GM19455 (cell line): ENCODE measurements around the gene SAMD1.
A peak's percentile ranks its signal among the peaks of the same experiment; 100 is the strongest.

Source experiments
- ATAC-seq: cut with Tn5 transposase; IDR thresholded peaks from one replicate; pipeline ENCODE4 v1.9.1; 2021; ENCODE audit not compliant: unreplicated experiment

SAMD1 gene

GRCh38 chr19:14113762-14114414 lies 23.3 kb upstream of the SAMD1 start:
- ATAC-seq = no peak

DNA sequence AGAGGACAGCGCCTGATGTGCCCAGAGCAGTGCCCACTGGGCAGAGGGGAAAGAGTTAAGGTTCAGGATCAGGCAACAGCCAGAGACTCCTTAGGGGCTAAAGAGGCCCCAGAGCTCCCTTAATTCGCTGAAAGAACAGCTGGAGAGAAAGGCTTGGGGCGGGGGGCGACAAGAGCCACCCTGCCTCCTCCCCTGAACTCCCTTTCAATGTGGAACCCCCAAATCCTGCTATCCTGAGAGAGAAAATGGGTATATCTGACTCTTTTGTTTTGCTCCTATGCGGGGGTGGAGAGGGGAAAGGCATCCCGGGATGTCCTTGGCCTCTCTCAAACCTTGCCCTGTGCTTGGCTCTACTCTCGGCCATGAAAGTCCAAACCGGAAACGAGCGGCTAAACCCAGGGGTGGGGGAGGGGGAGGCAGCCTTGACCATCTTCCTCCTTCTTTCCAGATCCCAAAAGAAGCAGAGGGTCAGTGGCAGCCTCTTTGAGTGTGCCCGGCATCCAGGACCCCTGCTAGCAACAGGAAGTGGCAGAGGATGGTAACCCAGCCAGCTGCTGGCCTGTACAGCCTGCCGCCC lies 22.3 kb upstream of the SAMD1 start:
- no peak for ATAC-seq

DNA sequence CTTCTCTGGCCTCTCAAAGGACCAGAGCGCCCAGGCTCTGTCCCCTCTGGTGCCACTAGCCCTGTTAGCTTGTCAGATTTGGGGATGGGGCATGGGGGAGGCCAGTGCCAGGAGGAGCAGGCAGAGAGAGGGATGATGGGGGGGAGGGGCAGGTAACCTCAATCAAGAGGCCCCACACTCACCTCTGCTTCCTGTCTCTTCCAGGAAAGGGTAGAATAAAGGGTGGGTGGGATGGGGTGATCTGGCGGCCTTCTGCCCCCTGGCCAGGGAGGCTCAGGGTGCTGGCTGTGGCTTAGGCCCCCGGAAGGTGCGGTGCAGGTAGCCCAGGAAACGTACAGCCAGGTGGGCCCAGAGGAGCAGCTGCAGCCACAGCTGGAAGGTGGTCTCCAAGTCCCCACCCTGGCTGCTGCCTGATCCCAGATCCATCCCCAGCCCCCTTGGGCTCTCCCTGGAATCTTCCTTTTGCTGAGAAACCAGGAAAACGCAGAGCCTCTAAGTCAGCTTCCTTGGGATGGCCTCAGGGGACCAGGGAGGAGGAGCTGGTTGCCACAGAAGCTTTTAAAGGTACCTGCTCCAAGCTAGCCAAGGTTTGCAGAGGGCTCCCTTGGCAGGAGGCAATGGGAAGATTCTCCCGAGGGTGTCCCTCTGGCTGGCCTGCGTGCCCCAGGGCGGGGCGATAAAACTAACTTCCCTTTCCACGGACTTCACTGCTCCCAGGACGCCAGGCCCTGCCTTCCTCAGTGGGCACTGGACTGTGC lies 21.7 kb upstream of the SAMD1 start:
- ATAC-seq = no peak

DNA sequence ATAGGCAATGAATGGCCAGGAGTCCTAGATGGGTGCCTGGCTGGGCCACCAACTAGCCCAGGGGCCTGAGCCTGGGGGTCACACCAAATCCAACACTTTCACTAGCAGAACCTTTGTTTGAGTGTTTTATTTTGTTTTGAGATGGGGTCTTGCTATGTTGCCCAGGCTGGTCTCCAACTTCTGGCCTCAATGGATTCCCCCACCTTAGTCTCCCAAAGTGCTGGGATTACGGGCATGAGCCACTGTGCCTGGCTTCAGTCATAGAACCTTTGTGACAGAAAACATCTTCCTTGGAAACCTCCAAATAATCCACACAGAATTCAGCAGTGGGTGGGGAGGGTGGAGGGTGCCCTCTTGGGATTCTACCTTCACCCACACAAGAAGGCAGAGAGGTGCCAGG lies 20.9 kb upstream of the SAMD1 start:
- no peak for ATAC-seq

DNA sequence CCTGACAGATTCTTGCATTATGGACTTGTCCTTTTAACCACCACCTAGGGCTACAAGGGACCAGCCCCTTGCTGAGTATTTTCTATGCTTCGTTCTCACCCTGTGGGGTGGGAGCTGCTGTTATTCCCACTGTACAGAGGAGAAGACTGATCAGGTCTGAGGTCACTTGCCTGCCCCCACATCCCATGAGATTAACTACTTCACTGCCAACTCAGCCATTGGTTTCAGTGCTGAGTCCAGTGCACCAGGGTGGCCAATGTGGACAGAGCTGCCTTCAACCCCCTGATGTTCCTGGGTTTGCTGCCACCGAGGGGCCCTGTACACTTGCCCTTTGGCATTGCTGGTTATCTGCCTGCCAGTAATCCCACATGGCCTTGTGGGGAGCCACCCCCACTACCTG lies 20.1 kb upstream of the SAMD1 start:
- ATAC-seq = no peak

DNA sequence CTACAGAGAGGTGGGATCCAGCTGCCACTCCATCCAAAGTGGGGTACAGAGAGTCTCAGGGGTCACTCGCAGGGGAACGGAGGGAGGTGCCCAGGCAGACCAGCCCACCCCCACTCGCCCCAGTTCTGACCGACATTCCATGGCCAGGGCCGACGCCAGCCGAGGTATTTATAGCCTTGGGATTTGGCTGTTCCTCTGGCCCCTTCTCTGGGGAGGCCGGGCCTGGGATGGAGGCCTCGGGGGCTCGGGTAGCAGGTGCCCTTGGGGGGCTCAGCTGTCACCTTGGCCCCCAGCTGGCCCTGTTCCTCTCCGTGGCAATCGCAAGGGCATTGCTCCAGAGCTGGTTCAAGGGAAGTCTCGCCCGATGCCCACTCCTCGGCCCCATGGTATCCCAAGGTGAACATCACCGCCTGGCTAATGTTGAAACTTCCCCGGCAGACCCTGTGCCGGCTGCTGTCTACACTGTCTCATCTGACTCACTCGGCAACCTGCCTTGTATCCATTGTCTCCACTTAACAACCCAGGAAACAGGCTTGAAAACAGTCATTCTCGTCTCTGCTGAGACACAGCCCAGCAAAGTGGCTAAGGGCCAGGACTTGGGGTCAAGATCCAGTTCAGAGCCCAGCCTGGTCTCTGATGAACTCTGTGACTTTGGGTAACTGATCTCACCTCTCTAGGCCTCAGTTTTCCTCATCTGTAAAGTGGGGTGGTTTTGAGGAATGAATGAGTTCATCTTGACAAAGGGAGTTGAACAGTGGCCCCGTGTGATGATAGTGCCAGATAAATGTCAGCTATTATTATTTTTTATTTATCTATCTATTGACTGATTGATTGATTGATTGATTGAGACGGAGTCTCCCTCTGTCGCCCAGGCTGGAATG lies 17.3 kb upstream of the SAMD1 start:
- ATAC-seq = no peak

DNA sequence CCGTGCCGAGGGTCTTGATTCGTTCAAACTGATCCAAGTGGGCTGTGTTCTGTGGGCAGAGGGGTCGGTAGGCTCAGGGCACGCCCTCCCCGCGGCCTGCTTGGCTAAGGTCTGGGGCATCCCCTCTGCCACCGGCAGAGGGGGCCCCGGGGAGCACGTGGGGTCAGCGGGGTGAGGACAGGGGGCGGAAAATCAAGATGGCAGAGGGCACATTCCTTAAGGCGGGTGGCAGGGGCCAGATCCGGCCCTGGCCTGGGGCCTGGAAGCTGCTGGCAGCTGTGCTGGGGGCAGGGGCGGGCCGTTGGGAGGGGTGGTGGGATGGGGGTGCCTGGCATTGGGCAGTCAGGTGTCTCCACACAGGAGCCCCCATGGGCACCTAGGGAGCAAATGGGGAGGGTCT lies 16.3 kb upstream of the SAMD1 start:
- no peak for ATAC-seq

DNA sequence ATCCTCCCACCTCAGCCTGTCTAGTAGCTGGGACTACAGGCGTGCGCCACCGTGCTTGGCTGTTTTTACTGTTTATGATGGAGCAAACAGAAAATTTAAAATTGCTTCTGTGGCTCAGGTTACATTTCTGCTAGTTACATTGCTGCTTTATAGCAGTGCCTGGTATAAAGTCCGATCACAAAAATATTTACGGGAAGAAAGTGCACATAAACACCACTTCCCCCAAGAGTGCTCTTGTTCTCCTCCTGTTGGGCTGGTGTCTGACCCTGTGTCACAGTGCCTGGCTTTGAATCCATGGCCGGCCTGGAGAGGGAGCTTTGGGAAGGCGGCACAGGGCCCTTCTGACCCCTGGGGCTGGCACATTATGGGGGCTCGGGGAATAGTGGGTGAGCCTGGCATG lies 15.1 kb upstream of the SAMD1 start:
- ATAC-seq = no peak

- no peak for ATAC-seq
These were observed 12.8 kb upstream of the SAMD1 start for GRCh38 chr19:14103310-14103709.

DNA sequence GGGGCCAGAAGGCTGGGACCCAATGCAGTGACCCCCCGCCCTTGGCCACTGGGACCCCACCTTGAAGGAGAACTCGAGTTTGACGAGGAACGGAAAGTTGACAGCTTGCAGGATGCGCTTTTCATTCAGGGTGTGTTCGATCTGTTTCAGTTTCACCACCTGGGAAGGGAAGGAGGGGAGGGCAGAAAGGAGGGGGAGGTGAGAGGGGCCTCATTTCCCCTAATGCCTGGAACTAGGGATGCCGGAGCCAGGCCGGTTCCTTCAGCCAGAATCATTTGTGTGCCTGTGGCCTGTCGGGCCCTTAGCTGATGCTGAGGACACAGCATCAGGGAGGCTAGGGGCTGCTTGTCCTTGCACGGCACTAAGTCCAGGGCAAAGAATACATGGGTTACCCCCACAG lies 12.2 kb upstream of the SAMD1 start:
- no peak for ATAC-seq

- ATAC-seq = no peak
These were observed 11.6 kb upstream of the SAMD1 start for GRCh38 chr19:14102102-14102696.

DNA sequence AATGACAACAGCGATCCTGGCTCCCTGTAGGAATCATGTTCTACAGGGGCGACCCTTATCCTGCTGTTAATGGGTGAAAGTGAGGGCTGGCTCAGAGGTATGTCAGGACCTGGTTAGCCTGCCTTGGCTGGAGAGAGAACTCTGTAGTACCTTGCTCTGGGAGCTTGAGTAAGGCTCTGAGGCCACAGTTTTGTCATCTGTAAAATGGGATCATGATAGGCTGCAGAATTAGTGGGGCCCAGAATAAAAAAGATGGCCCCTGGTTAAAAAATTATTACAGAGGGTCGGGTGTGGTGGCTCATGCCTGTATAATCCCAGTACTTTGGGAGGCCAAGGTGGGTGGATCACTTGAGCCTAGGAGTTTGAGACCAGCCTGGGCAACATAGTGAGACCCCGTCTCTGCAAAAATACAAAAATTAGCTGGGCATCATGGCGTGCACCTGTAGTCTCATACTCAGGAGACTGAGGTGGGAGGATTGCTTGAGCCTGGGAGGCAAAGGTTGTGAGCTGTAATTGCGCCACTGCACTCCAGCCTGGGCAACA lies 10.5 kb upstream of the SAMD1 start:
- ATAC-seq = no peak

- no peak for ATAC-seq
These were observed 7.1 kb upstream of the SAMD1 start for GRCh38 chr19:14097532-14098151.

DNA sequence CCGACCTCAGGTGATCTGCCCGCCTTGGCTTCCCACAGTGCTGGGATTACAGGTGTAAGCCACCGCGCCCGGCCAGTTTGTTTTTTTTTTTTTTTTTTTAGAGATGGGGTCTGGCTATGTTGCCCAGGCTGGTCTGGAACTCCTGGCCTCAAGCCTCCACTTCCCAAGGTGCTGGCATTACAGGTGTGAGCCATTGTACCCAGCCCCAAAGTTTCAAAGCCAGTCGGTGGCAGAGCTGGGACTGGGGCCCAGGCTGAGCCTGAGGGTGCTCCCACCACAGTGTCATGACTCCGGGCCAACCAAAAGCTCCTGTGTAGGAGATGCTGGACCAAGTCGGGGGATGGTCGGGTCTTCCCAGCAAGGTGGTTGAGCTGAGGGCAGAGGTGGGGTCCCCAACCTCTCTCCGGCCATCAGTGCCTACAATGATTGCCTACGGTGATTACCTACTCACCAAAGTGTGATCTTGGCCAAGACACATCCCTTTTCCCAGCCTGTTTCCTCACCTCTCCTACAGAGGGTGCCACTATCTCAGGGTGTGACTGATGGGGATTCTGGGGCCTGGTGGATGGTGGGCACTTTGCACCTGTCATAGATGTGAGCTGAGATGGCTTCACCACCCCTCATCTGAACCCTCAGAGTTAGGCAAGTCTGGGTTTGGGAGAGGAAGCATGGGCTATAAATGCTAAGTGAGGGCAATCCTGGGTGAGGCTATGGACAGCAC lies 5.9 kb upstream of the SAMD1 start:
- ATAC-seq = no peak

GRCh38 chr19:14094854-14095253 lies 4.3 kb upstream of the SAMD1 start:
- no peak for ATAC-seq

DNA sequence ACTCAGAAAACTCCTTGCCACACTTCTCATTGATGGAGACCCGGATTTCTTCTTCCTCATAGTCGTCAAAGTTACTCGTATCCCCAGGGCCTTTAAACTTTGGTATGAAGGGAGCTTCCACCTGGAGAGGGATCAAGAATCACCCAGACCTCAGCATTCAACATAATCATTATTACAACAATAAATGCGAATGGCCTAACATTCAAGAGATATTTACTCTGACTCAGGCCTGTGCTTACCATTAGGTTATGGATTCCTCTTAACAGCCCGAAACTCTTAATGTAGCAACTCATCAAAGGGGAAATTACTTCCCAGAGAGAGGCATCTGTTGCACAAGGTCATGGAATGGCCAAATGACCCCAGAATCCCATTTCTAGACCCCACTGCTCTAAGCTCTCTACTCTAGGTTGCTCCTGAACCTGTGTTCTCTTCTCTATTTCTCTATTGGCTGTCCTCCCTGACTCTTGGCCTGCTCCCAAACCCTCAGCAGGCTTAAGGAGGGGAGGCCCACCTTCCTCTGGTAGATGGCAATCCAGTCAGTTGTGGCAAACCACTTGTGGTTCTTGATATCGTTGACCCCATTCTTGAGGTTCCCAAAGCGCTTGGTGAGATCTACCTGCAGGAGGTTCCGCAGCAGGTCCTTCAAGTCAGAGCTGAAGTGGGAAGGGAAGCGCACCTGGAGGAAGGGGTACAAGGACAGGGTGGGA lies 2.7 kb upstream of the SAMD1 start:
- no peak for ATAC-seq

GRCh38 chr19:14091813-14092462 lies 1.4 kb upstream of the SAMD1 start:
- no peak for ATAC-seq

- ATAC-seq = peak; percentile 50
These were observed 696 bp upstream of the SAMD1 start for GRCh38 chr19:14091081-14091812.
